Measurements from ENCODE around the gene PSIP1. TPM values are rescaled to one million over a fixed set of nuclear protein-coding genes. Genes with fewer than 3 reads are reported as not detected.
A peak's percentile ranks its signal among the peaks of the same experiment; 100 is the strongest.
"Not testable (repeated sequence)": the region's sequence is repeated elsewhere in the genome, so short reads cannot be mapped to it uniquely, and the experiment has no call there.

PSIP1 gene
- total and polyA plus RNA-seq, 4 donors: 14.8 to 75.1 (median 29.8) TPM

DNA sequence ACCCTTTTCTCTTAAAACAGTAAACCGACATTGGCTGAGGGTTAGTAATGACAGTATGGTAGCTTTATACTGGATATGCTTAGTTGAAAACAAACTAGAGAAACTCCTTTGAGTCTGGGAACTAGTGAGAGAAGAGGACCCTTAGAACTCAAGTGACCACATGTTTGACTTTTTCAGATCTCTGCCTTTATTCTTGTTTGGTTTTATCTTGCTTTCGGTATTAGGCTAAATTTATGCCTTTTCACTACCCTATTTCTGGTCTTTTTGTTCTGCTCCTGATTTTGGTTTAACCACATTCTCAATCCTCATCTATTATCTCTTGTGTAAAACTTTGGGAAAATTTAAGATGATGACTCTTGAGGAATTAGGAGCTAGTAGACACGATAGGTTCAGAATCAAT lies 77.1 kb downstream of the PSIP1 start:
- Histone ChIP-seq H3K36me3 (ENCODE audit: control insufficient read depth in 4 of 4, insufficient read depth in 4 of 4, low read length in 4 of 4) (peaks cover 1 to 35% (median 14%) of the 10 kb centered on the region in 4 donors), H3K4me3 (no peak overlapping the region), H3K27me3 (ENCODE audit: control insufficient read depth in 3 of 3, insufficient read depth in 3 of 3, low read length in 2 of 3) (no peaks in the 10 kb centered on the region), H3K9ac (ENCODE audit: insufficient read depth in 1 of 2, low read length in 2 of 2) (no peak overlapping the region), H3K27ac (ENCODE audit: low read depth in 1 of 2, low read length in 1 of 2) (no peak overlapping the region), H3K4me1 (ENCODE audit: control insufficient read depth in 5 of 5, insufficient read depth in 5 of 5, low read length in 5 of 5) (peaks cover 0 to 8% (median 3%) of the 10 kb centered on the region in 5 donors), H3K9me3 (ENCODE audit: control insufficient read depth in 4 of 4, insufficient read depth in 3 of 4, low read length in 3 of 4) (no peaks in the 10 kb centered on the region)
- TF ChIP-seq, protein P1, sequence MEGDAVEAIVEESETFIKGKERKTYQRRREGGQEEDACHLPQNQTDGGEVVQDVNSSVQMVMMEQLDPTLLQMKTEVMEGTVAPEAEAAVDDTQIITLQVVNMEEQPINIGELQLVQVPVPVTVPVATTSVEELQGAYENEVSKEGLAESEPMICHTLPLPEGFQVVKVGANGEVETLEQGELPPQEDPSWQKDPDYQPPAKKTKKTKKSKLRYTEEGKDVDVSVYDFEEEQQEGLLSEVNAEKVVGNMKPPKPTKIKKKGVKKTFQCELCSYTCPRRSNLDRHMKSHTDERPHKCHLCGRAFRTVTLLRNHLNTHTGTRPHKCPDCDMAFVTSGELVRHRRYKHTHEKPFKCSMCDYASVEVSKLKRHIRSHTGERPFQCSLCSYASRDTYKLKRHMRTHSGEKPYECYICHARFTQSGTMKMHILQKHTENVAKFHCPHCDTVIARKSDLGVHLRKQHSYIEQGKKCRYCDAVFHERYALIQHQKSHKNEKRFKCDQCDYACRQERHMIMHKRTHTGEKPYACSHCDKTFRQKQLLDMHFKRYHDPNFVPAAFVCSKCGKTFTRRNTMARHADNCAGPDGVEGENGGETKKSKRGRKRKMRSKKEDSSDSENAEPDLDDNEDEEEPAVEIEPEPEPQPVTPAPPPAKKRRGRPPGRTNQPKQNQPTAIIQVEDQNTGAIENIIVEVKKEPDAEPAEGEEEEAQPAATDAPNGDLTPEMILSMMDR (IDR thresholded peaks at IDR 0.05; ENCODE audit: control extremely low read depth, extremely low read depth): no peak
- ATAC-seq (ENCODE audit: insufficient read depth, low FRiP score): no peak
- WGBS, 2 donors: 73 to 89% methylated on average over 3 of the region's 3 CpGs
- DNase-seq: no peak

DNA sequence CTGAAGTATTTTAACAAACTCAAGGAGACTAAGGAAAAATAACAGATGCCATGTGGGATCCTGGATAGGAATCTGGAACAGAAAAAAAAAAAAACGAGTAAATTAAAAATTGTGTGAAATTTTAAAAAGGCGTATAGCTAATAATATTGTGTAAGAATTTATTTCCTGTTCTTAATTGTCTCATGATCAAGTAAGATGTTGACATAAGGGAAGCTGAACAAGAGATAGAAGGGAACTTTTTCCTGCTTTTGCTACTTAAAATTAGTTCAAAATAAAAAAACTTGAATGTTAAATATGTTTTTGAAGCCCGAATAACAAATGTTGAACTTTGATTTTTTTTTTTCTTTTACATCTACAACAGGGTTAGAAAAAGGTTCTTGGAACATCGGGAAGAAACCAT lies 77.6 kb downstream of the PSIP1 start:
- Histone ChIP-seq H3K9me3 (ENCODE audit: control insufficient read depth in 4 of 4, insufficient read depth in 3 of 4, low read length in 3 of 4) (no peaks in the 10 kb centered on the region), H3K36me3 (ENCODE audit: control insufficient read depth in 4 of 4, insufficient read depth in 4 of 4, low read length in 4 of 4) (peaks cover 1 to 30% (median 14%) of the 10 kb centered on the region in 4 donors), H3K27ac (ENCODE audit: low read depth in 1 of 2, low read length in 1 of 2) (no peak overlapping the region), H3K27me3 (ENCODE audit: control insufficient read depth in 3 of 3, insufficient read depth in 3 of 3, low read length in 2 of 3) (no peaks in the 10 kb centered on the region), H3K4me1 (ENCODE audit: control insufficient read depth in 5 of 5, insufficient read depth in 5 of 5, low read length in 5 of 5) (peaks cover 0 to 8% (median 3%) of the 10 kb centered on the region in 5 donors), H3K4me3 (no peak overlapping the region), H3K9ac (ENCODE audit: insufficient read depth in 1 of 2, low read length in 2 of 2) (no peak overlapping the region)
- 52 to 54% methylated on average over 4 of the region's 4 CpGs for WGBS, 2 donors
- no peak for DNase-seq
- no peak for ATAC-seq (ENCODE audit: insufficient read depth, low FRiP score)
- TF ChIP-seq, protein P1 (IDR thresholded peaks at IDR 0.05; ENCODE audit: control extremely low read depth, extremely low read depth): no peak

DNA sequence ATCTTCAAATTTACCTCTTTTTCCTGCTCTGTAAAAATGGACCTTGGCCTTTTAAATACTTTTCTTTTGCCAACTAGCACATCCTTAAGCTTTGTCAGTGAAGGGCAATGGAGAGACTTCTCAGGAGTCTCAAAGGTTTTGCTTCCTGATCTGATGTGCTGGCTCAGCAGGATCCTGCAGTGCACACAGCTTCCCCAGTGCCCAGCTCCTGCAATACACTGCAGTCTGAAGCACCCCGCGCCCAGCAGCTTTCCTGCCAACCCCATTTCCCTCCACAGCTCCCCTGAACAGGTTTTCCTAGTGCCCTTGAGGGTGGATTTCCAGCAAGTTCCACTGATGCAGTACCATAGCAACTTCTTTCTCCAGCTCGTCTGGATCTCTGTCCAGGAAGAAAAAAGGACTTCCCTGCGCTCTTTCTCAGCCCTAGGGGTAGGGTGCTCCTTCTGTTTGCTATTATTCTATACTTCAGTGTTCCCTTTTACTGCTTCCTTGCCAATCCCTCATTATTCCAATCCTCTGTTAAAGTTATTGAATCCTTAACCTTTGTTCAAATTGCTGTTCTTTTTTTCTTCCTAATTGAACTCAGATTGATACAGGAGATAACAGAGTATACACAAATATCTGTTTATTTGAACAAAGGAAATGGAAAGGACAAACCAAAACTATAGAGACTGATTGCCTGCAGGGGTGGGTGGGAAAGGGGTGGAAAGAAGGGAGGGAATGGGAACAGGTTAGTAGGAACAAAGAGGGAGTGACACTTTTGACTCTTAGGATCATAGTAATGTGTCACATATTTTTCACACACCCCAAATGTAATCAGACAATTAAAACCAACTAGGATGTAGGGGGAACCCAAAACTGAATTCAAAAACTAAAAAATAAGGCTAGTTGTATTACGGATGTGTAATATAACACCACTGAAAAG lies 79.6 kb downstream of the PSIP1 start:
- Histone ChIP-seq H3K4me1 (ENCODE audit: control insufficient read depth in 5 of 5, insufficient read depth in 5 of 5, low read length in 5 of 5) (peaks cover 0 to 12% (median 3%) of the 10 kb centered on the region in 5 donors), H3K27me3 (ENCODE audit: control insufficient read depth in 3 of 3, insufficient read depth in 3 of 3, low read length in 2 of 3) (no peaks in the 10 kb centered on the region), H3K27ac (ENCODE audit: low read depth in 1 of 2, low read length in 1 of 2) (peak overlapping the region in 1 of 2 donors; percentile 9), H3K4me3 (no peak overlapping the region), H3K36me3 (ENCODE audit: control insufficient read depth in 4 of 4, insufficient read depth in 4 of 4, low read length in 4 of 4) (peaks cover 2 to 20% (median 12%) of the 10 kb centered on the region in 4 donors), H3K9me3 (ENCODE audit: control insufficient read depth in 4 of 4, insufficient read depth in 3 of 4, low read length in 3 of 4) (no peaks in the 10 kb centered on the region), H3K9ac (ENCODE audit: insufficient read depth in 1 of 2, low read length in 2 of 2) (no peak overlapping the region)
- DNase-seq: peak in 1 of 3 donors; percentile 23
- no peak for ATAC-seq (ENCODE audit: insufficient read depth, low FRiP score)
- 33 to 38% methylated on average over 5 of the region's 5 CpGs for WGBS, 2 donors
- TF ChIP-seq, protein P1 (IDR thresholded peaks at IDR 0.05; ENCODE audit: control extremely low read depth, extremely low read depth): no peak

DNA sequence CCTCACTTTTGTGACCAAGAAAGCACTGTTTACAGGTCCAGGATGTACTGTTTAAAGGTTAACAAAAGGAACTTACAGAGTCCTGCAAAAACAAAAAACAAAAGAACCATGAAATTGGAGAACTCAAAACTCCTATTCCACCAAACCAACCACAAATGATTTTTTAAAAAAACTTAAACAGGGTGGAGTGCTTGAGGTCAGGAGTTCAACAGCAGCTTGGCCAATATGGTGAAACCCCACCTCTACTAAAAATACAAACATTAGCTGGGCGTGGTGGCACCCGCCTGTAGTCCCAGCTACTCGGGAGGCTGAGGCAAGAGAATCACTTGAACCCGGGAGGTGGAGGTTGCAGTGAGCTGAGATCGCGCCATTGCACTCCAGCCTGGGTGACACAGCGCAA lies 83.1 kb downstream of the PSIP1 start:
- not testable (repeated sequence) for ATAC-seq (ENCODE audit: insufficient read depth, low FRiP score)
- H3K4me1 ChIP-seq (ENCODE audit: control insufficient read depth in 5 of 5, insufficient read depth in 5 of 5, low read length in 5 of 5): peaks cover 0 to 32% (median 4%) of the 10 kb centered on the region in 5 donors
- WGBS, 2 donors: 77 to 81% methylated on average over 7 of the region's 7 CpGs

More for the DNA sequence above, 83.1 kb downstream of the PSIP1 start:
- peaks cover 0 to 22% (median 10%) of the 10 kb centered on the region in 4 donors for H3K36me3 ChIP-seq (ENCODE audit: control insufficient read depth in 4 of 4, insufficient read depth in 4 of 4, low read length in 4 of 4)
- H3K27me3 ChIP-seq (ENCODE audit: control insufficient read depth in 3 of 3, insufficient read depth in 3 of 3, low read length in 2 of 3); H3K27ac ChIP-seq (ENCODE audit: low read depth in 1 of 2, low read length in 1 of 2); H3K9ac ChIP-seq (ENCODE audit: insufficient read depth in 1 of 2, low read length in 2 of 2); DNase-seq; H3K9me3 ChIP-seq (ENCODE audit: control insufficient read depth in 4 of 4, insufficient read depth in 3 of 4, low read length in 3 of 4); H3K4me3 ChIP-seq: not testable (repeated sequence)
